ENCODE measurements around the gene KDM1A. TPM values are rescaled to one million over a fixed set of nuclear protein-coding genes. Genes with fewer than 3 reads are reported as not detected.
"Not testable (repeated sequence)": the region's sequence is repeated elsewhere in the genome, so short reads cannot be mapped to it uniquely, and the experiment has no call there.

KDM1A gene
- total RNA-seq, 4 donors from 2014 or later: 45.5 to 49.2 (median 47.5) TPM

DNA sequence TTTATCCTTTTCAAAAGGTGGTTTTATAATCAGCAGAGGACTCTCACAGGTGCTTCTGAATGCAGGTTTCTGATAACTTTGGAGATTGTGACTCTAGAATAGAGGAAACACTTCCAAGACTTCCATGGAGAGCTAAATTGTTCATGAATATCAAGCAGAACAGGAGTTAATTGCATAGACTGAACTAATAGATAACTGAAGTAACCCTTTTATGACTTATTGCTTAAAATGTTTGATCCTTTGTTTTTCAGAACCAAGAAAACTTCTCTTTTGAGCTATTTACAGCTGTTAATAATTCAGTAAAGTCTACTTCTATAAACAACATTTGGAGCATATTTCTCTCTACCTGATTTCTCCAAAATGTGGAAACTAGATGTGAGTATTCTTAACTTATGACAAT lies 23.5 kb upstream of the KDM1A start:
- Histone ChIP-seq H3K4me3 (no peak overlapping the region), H3K27me3 (no peaks in the 10 kb centered on the region), H3K36me3 (no peaks in the 10 kb centered on the region), H3K4me1 (no peaks in the 10 kb centered on the region), H3K9me3 (no peaks in the 10 kb centered on the region), H3K27ac (no peak overlapping the region)
- TF ChIP-seq POLR2A (IDR thresholded peaks at IDR 0.05): no peak
- TF ChIP-seq CTCF (IDR thresholded peaks at IDR 0.05): no peak
- no peak for TF ChIP-seq EP300 (IDR thresholded peaks at IDR 0.05)
- TF ChIP-seq POLR2AphosphoS5 (IDR thresholded peaks at IDR 0.05): no peak
- DNase-seq (ENCODE audit: low spot score in 2 of 2): no peak

DNA sequence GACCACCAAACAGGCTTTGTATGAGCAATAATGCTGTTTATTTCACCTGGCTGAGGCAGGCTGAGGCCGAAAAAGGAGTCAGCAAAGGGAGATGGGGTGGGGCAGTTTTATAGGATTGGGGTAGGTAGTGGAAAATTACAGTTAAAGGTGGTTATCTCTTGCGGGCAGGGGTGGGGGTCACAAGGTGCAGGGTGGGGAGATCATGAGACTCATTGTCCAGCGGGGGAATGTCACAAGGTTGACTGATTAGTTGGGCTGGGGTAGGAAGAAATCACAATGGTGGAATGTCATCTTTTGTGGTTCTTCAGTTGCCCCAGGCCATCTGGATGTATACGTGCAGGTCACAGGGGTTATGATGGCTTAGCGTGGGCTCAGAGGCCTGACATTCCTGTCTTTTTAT lies 21.7 kb upstream of the KDM1A start:
- not testable (repeated sequence) for H3K4me3 ChIP-seq; H3K27me3 ChIP-seq; H3K4me1 ChIP-seq; H3K27ac ChIP-seq; DNase-seq (ENCODE audit: low spot score in 2 of 2); H3K36me3 ChIP-seq; H3K9me3 ChIP-seq
- 79% methylated on average over 5 of the region's 5 CpGs for whole genome bisulfite sequencing

DNA sequence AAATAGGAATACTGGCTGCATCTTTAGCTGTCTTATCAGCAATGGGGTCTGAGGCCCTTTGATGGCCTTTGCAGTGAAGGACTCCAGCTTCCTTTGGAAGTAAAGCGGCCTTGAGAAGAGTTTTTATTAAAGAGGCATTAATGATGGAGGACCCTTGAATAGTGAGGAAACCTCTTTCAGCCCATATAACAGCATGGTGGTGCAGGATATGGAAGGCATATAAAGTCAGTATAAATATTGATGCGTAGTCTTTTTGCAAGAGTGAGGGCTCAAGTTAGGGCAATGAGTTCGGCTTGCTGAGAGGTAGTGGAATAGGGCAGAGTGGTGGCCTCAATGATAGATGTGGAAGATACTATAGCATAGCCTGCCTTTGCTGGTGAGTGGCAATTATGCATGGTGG lies 19.1 kb upstream of the KDM1A start:
- not testable (repeated sequence) for H3K4me3 ChIP-seq; H3K36me3 ChIP-seq; DNase-seq (ENCODE audit: low spot score in 2 of 2); H3K9me3 ChIP-seq; H3K27me3 ChIP-seq; H3K27ac ChIP-seq; H3K4me1 ChIP-seq
- 98% methylated on average over 3 of the region's 3 CpGs for WGBS

DNA sequence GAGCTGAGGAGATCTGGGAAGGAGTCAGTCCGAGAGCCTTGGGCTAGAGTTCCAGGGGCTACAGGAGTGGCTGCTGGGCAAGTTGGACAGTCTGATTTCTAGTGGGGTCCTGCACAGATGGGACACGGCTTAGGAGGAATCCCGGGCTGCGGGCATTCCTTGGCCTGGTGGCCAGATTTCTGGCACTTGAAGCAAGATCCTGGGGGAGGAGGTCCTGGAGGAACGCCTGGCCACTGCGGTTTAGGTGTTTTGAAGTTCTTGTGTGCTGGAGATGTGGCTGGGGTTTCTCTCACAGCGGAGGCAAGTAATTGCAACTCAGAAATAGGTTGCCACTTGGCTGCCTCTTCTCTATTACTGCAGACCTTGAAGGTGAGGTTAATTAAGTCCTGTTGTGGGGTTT lies 17.1 kb upstream of the KDM1A start:
- H3K36me3 ChIP-seq; DNase-seq (ENCODE audit: low spot score in 2 of 2): not testable (repeated sequence)
- WGBS: 82% methylated on average over 7 of the region's 7 CpGs

GRCh38 chr1:23004112-23004511 lies 15.2 kb upstream of the KDM1A start:
- DNase-seq (ENCODE audit: low spot score in 2 of 2): no peak
- WGBS: 73% methylated on average over 3 of the region's 3 CpGs
- Histone ChIP-seq H3K9me3 (no peaks in the 10 kb centered on the region), H3K27ac (no peak overlapping the region), H3K27me3 (peaks cover 3% of the 10 kb centered on the region), H3K4me1 (no peaks in the 10 kb centered on the region), H3K4me3 (no peak overlapping the region), H3K36me3 (no peaks in the 10 kb centered on the region)
- TF ChIP-seq EP300 (IDR thresholded peaks at IDR 0.05) (no peak), POLR2AphosphoS5 (IDR thresholded peaks at IDR 0.05) (no peak), POLR2A (IDR thresholded peaks at IDR 0.05) (no peak), CTCF (IDR thresholded peaks at IDR 0.05) (no peak)

More for the DNA sequence above, 17.1 kb upstream of the KDM1A start:
- H3K27me3 ChIP-seq, H3K4me1 ChIP-seq, H3K27ac ChIP-seq, H3K9me3 ChIP-seq, H3K4me3 ChIP-seq: not testable (repeated sequence)

DNA sequence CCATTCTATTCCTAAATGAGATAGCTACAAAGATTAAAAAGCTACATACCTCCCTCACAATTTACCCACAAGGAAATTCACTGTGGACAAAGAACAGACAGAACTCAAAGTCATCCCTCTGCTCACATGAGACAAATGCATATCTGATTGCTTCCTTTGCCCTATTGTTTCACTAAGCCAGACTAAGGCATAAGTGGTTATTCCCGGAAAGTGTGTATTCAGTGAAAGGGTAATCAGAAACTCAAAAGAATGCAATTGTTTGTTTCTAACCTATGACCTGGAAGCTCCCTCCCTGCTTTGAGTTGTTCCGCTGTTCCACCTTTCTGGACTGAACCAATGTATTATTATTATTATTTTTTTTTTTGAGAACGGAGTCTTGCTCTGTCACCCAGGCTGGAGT lies 14.5 kb upstream of the KDM1A start:
- not testable (repeated sequence) for H3K27me3 ChIP-seq; H3K27ac ChIP-seq; H3K9me3 ChIP-seq; H3K4me1 ChIP-seq; H3K4me3 ChIP-seq; DNase-seq (ENCODE audit: low spot score in 2 of 2); H3K36me3 ChIP-seq
- 78% methylated on average over 3 of the region's 3 CpGs for WGBS

DNA sequence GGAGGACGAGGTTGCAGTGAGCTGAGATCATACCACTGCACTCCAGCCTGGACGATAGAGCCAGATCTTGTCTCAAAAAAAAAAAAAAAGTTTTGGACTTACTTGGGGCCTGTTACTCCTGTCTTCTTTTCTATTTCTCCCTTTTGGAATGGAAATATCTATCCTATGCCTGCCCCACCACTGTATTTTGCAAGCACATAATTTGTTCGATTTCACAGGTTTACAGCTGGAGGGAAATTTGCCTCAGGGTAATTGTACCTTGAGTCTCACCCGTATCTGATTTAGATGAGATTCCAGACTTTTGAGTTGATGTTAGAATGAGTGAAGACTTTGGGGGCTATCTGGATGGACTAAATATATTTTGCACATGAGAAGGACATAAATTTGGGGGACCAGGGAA lies 12.2 kb upstream of the KDM1A start:
- TF ChIP-seq EP300 (IDR thresholded peaks at IDR 0.05) (no peak), CTCF (IDR thresholded peaks at IDR 0.05) (no peak), POLR2A (IDR thresholded peaks at IDR 0.05) (no peak), POLR2AphosphoS5 (IDR thresholded peaks at IDR 0.05) (no peak)
- DNase-seq (ENCODE audit: low spot score in 2 of 2): no peak
- WGBS: 71% methylated on average over 4 of the region's 4 CpGs
- Histone ChIP-seq H3K36me3 (no peaks in the 10 kb centered on the region), H3K4me3 (no peak overlapping the region), H3K27me3 (peaks cover 3% of the 10 kb centered on the region), H3K4me1 (no peaks in the 10 kb centered on the region), H3K9me3 (no peaks in the 10 kb centered on the region), H3K27ac (no peak overlapping the region)

Data from suprapubic skin (tissue), 4 donors.